ENCODE results near the gene ATL1. TPM values are rescaled to one million over a fixed set of nuclear protein-coding genes. Genes with fewer than 3 reads are reported as not detected.

ATL1 gene
- total RNA-seq, 3 donors from 2014 or later = 12.0 to 15.1 (median 13.1) TPM

DNA sequence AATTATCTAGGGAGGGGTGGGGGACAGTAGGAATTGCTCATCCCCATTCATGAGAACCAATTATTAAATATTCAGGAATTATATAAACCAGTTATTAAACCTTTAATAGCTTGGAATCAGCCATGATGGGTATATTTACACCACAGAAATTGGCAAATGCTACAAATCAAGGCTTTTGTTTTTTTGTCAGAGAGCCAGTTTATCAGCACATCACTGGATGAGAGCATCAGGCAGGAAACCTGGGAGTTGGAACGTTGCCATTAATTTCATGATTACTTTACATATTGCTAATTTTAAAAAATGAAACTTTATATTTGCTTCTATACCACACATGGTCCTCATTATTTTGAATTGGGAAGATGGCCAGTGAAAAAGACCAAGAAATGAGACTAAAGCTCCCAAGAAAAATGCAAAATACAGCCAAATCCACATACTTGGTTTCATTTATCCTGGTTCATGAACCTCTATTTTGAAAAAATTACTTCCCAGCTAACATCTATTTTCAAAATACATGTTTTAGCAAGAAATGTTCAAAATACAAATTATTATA is 48.4 kb downstream of the ATL1 start:
- Histone ChIP-seq H3K4me1 (ENCODE audit: low read depth) (no peaks in the 10 kb centered on the region), H3K4me3 (no peak overlapping the region), H3K36me3 (ENCODE audit: low read depth) (no peaks in the 10 kb centered on the region), H3K9me3 (no peaks in the 10 kb centered on the region)
- intact Hi-C loops (cut with DNase I, micrococcal nuclease) = loop anchor here in 1 of 2 donors (10.0 kb wide), 1 partner anchor 166 kb away; no protein-coding TSS in a partner anchor
- no peak for DNase-seq
- ATAC-seq = no peak
- TF ChIP-seq, protein P1, sequence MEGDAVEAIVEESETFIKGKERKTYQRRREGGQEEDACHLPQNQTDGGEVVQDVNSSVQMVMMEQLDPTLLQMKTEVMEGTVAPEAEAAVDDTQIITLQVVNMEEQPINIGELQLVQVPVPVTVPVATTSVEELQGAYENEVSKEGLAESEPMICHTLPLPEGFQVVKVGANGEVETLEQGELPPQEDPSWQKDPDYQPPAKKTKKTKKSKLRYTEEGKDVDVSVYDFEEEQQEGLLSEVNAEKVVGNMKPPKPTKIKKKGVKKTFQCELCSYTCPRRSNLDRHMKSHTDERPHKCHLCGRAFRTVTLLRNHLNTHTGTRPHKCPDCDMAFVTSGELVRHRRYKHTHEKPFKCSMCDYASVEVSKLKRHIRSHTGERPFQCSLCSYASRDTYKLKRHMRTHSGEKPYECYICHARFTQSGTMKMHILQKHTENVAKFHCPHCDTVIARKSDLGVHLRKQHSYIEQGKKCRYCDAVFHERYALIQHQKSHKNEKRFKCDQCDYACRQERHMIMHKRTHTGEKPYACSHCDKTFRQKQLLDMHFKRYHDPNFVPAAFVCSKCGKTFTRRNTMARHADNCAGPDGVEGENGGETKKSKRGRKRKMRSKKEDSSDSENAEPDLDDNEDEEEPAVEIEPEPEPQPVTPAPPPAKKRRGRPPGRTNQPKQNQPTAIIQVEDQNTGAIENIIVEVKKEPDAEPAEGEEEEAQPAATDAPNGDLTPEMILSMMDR (IDR thresholded peaks at IDR 0.05) = no peak

DNA sequence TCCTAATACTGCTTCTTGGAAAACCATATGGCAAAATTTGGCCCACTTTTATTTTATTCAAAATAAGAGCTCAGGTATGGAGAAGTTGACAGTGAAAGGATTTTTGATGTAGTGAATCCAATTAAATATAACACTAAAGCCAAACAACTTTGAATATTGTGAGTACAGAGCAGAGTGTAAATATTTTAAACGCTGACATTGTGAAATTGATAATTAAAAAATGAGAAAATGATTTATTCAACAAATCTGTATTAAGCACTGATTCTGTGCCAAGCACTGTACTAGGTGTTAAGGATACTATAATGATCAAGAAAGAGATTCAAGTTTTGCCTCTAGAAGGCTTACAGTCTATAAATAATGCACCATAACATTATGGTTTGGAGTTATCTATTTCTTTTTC is 50.5 kb downstream of the ATL1 start:
- no peak for ATAC-seq

DNA sequence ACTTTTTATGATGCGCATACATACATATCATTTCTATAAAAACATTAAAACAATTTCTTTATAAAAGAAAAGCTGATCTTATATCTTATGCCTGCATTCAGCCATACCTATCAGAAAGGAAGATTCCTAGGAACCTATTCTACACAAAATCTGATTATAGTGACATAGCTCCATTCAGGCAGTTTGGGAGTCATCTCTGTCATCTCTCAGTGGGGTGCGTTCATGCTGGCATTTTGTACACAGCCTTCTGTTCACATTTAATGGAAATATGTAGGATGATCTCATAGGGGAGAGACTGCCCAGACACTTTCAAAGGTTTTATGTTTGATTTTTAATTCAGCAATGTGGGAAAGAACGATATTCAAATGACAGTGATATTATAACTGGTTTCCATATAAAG is 52.9 kb downstream of the ATL1 start:
- no peak for ATAC-seq
- Histone ChIP-seq H3K9me3 (no peaks in the 10 kb centered on the region), H3K4me3 (no peak overlapping the region), H3K36me3 (ENCODE audit: low read depth) (no peaks in the 10 kb centered on the region), H3K4me1 (ENCODE audit: low read depth) (no peaks in the 10 kb centered on the region)
- no peak for DNase-seq
- TF ChIP-seq, protein P1 (IDR thresholded peaks at IDR 0.05) = no peak
- intact Hi-C loops (cut with DNase I, micrococcal nuclease) = no loop called here

More for the DNA sequence above, 50.5 kb downstream of the ATL1 start:
- no peaks in the 10 kb centered on the region for H3K9me3 ChIP-seq
- H3K4me1 ChIP-seq (ENCODE audit: low read depth) = no peaks in the 10 kb centered on the region
- H3K4me3 ChIP-seq = no peak overlapping the region
- no peaks in the 10 kb centered on the region for H3K36me3 ChIP-seq (ENCODE audit: low read depth)
- TF ChIP-seq, protein P1 (IDR thresholded peaks at IDR 0.05) = no peak
- intact Hi-C loops (cut with DNase I, micrococcal nuclease) = no loop called here
- no peak for DNase-seq

DNA sequence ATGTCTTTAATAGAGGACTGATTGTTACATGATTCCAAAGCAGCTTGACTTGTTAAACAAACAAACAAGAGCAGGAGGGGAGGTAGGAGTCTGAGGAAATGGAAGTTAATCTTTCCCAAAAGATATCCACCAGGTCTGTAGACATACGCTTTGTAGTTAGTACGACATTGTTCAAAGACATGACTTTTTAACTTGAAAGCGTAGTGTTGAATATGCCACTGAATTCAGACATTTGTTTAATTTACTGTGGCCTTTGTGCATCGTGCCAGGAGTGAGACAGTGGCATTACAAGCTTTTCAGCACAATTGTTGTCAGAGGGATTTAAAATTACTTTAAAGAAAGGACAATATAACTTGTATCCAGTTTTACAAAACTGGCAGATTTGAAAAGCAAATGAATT is 55.1 kb downstream of the ATL1 start:
- Histone ChIP-seq H3K4me1 (ENCODE audit: low read depth) (no peaks in the 10 kb centered on the region), H3K9me3 (no peaks in the 10 kb centered on the region), H3K4me3 (no peak overlapping the region), H3K36me3 (ENCODE audit: low read depth) (no peaks in the 10 kb centered on the region)
- ATAC-seq (no peak), DNase-seq (no peak)
- intact Hi-C loops (cut with DNase I, micrococcal nuclease) = no loop called here
- TF ChIP-seq, protein P1 (IDR thresholded peaks at IDR 0.05) = no peak

DNA sequence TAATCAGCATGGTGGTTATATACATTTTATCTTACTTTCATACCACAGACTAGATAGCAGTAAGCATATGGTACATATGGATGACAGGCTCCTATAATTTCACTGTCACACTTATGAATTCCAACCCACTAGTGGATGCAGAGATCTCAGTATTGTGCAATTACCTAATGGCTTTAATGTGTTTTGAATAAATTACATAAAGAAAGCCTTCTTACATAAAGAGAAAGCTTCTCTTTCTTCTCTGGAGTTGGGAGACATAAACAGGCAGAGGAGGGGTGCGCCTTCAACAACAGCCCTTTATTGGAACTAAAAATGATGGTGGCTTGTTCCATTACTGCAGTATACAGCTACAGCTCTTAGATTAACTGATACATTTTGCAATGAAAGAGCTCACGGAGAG is 55.6 kb downstream of the ATL1 start:
- Histone ChIP-seq H3K36me3 (ENCODE audit: low read depth) (no peaks in the 10 kb centered on the region), H3K9me3 (no peaks in the 10 kb centered on the region), H3K4me3 (no peak overlapping the region), H3K4me1 (ENCODE audit: low read depth) (no peaks in the 10 kb centered on the region)
- DNase-seq = no peak
- intact Hi-C loops (cut with DNase I, micrococcal nuclease) = no loop called here
- ATAC-seq = no peak
- TF ChIP-seq, protein P1 (IDR thresholded peaks at IDR 0.05) = no peak

DNA sequence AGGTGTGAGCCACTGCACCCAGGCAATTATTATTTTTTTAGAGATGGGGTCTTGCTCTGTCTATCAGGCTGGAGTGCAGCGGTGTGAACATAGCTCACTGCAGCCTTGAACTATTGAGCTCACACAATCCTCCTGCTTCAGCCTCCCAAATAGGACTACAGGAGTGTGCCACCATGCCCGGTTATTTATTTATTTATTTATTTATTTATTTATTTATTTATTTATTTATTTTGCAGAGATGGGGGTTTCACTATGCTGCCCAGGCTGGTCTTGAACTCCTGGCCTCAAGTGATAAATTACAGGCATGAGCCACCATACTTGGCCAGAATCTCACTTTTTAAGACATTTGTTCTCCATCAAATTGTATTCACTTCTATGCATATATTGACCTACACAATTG is 56.3 kb downstream of the ATL1 start:
- Histone ChIP-seq H3K36me3 (ENCODE audit: low read depth) (no peaks in the 10 kb centered on the region), H3K4me1 (ENCODE audit: low read depth) (no peaks in the 10 kb centered on the region), H3K9me3 (no peaks in the 10 kb centered on the region), H3K4me3 (no peak overlapping the region)
- DNase-seq (no peak), ATAC-seq (no peak)
- TF ChIP-seq, protein P1 (IDR thresholded peaks at IDR 0.05) = no peak
- intact Hi-C loops (cut with DNase I, micrococcal nuclease) = no loop called here

Data from mucosa of descending colon (tissue), 3 donors.